H1 (cell line): ENCODE data around the gene ZBP1. TPM values are rescaled to one million over a fixed set of nuclear protein-coding genes. Genes with fewer than 3 reads are reported as not detected.

Experiments used
- ASH2L ChIP-seq: fragments of 200-600, 300-600 bp; sonication (generic); IDR thresholded peaks from one replicate; pipeline ENCODE4 v1.7.1; 2017; ENCODE audit warnings: low read length
- EP300 ChIP-seq, 2 experiments: IDR thresholded peaks; 1 replicate in 1 of 2; 2 replicates in 1 of 2; pipeline ENCODE4 v1.6.1; 2011 to 2012; ENCODE audit warnings: low read depth in 2 of 2, low read length in 2 of 2, mild to moderate bottlenecking in 2 of 2, borderline replicate concordance in 1 of 2, inconsistent platforms in 1 of 2, moderate library complexity in 1 of 2
- GABPA ChIP-seq: IDR thresholded peaks from 2 replicates; pipeline ENCODE4 v1.6.1; 2011; ENCODE audit warnings: mild to moderate bottlenecking, low read length, moderate library complexity, borderline replicate concordance; ENCODE audit not compliant: insufficient read depth
- GTF2F1 ChIP-seq: IDR thresholded peaks from 2 replicates; pipeline ENCODE4 v1.6.1; 2012; ENCODE audit warnings: low read depth, low read length, improper control_type of control experiment, borderline replicate concordance
- PHF8 ChIP-seq: fragments of 200-600 bp; sonication (generic); conservative IDR thresholded peaks from 2 replicates; pipeline ENCODE4 v1.7.1; 2012; ENCODE audit warnings: low read depth, mild to moderate bottlenecking, inconsistent platforms, low read length, moderate library complexity
- SP2 ChIP-seq: IDR thresholded peaks from 2 replicates; pipeline ENCODE4 v1.6.1; 2012; ENCODE audit warnings: mild to moderate bottlenecking, low read length, inconsistent platforms
- TAF7 ChIP-seq: optimal IDR thresholded peaks from 2 replicates; pipeline ENCODE3; 2011; ENCODE audit warnings: low read depth, mild to moderate bottlenecking, inconsistent platforms, low read length, moderate library complexity, borderline replicate concordance
- polyA plus RNA-seq, 7 experiments: library from polyadenylated mRNA; depleted of rRNA in 3 of 7; stranded (reverse) in 5 of 7; unstranded in 2 of 7; fragments of >200 nt in 5 of 7; fragments of 200-250 nt in 2 of 7; gene quantifications; 1 replicate in 5 of 7; 2 replicates in 1 of 7; 4 replicates in 1 of 7; pipeline versions ENCODE4 v1.2.1 to v1.2.3, GENCODE V29; 2011 to 2013; ENCODE audit warnings: missing spikeins in 2 of 7, mixed read lengths in 2 of 7
- total RNA-seq: library from RNA; stranded (reverse); fragmentation: NEBNext Ultra II Directional; extraction: Animal tissue kit (Norgen Biotek cat#: 25700); gene quantifications from 2 replicates; pipeline ENCODE4 v1.2.1, GENCODE V29; 2021
- TF ChIP-seq, protein P1 (sequence below): fragments of 300-600 bp; sonication (generic); IDR thresholded peaks from 2 replicates; pipeline ENCODE4 v1.7.1; 2012; ENCODE audit warnings: low read length, moderate library complexity, mild to moderate bottlenecking, inconsistent platforms; ENCODE audit not compliant: insufficient replicate concordance

The ZBP1 gene
- total and polyA plus RNA-seq, 2 of the 8 experiments (the other 6 are each of a cell fraction or from before 2014, with no cell fraction given), result not detected

DNA sequence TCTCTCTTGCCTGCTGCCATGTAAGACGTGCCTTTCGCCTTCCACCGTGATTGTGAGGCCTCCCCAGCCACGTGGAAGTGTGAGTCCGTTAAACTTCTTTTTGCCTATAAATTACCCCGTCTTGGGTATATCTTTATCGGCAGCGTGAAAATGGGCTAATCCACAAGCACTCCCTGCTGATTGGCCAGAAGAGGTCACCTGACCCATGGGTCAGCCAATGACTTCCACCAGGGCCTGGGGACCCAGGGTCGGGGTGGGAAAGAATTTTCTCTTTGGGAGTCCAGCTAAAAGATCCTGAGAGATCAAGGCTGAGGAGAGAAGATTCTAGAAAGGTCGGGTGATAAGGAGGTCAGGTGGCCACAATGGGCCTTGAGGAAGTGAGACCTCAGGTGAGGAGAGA, 17.1 kb downstream of the ZBP1 start (continued):
- TF ChIP-seq, protein P1, sequence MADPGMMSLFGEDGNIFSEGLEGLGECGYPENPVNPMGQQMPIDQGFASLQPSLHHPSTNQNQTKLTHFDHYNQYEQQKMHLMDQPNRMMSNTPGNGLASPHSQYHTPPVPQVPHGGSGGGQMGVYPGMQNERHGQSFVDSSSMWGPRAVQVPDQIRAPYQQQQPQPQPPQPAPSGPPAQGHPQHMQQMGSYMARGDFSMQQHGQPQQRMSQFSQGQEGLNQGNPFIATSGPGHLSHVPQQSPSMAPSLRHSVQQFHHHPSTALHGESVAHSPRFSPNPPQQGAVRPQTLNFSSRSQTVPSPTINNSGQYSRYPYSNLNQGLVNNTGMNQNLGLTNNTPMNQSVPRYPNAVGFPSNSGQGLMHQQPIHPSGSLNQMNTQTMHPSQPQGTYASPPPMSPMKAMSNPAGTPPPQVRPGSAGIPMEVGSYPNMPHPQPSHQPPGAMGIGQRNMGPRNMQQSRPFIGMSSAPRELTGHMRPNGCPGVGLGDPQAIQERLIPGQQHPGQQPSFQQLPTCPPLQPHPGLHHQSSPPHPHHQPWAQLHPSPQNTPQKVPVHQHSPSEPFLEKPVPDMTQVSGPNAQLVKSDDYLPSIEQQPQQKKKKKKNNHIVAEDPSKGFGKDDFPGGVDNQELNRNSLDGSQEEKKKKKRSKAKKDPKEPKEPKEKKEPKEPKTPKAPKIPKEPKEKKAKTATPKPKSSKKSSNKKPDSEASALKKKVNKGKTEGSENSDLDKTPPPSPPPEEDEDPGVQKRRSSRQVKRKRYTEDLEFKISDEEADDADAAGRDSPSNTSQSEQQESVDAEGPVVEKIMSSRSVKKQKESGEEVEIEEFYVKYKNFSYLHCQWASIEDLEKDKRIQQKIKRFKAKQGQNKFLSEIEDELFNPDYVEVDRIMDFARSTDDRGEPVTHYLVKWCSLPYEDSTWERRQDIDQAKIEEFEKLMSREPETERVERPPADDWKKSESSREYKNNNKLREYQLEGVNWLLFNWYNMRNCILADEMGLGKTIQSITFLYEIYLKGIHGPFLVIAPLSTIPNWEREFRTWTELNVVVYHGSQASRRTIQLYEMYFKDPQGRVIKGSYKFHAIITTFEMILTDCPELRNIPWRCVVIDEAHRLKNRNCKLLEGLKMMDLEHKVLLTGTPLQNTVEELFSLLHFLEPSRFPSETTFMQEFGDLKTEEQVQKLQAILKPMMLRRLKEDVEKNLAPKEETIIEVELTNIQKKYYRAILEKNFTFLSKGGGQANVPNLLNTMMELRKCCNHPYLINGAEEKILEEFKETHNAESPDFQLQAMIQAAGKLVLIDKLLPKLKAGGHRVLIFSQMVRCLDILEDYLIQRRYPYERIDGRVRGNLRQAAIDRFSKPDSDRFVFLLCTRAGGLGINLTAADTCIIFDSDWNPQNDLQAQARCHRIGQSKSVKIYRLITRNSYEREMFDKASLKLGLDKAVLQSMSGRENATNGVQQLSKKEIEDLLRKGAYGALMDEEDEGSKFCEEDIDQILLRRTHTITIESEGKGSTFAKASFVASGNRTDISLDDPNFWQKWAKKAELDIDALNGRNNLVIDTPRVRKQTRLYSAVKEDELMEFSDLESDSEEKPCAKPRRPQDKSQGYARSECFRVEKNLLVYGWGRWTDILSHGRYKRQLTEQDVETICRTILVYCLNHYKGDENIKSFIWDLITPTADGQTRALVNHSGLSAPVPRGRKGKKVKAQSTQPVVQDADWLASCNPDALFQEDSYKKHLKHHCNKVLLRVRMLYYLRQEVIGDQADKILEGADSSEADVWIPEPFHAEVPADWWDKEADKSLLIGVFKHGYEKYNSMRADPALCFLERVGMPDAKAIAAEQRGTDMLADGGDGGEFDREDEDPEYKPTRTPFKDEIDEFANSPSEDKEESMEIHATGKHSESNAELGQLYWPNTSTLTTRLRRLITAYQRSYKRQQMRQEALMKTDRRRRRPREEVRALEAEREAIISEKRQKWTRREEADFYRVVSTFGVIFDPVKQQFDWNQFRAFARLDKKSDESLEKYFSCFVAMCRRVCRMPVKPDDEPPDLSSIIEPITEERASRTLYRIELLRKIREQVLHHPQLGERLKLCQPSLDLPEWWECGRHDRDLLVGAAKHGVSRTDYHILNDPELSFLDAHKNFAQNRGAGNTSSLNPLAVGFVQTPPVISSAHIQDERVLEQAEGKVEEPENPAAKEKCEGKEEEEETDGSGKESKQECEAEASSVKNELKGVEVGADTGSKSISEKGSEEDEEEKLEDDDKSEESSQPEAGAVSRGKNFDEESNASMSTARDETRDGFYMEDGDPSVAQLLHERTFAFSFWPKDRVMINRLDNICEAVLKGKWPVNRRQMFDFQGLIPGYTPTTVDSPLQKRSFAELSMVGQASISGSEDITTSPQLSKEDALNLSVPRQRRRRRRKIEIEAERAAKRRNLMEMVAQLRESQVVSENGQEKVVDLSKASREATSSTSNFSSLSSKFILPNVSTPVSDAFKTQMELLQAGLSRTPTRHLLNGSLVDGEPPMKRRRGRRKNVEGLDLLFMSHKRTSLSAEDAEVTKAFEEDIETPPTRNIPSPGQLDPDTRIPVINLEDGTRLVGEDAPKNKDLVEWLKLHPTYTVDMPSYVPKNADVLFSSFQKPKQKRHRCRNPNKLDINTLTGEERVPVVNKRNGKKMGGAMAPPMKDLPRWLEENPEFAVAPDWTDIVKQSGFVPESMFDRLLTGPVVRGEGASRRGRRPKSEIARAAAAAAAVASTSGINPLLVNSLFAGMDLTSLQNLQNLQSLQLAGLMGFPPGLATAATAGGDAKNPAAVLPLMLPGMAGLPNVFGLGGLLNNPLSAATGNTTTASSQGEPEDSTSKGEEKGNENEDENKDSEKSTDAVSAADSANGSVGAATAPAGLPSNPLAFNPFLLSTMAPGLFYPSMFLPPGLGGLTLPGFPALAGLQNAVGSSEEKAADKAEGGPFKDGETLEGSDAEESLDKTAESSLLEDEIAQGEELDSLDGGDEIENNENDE, result no peak
- TF ChIP-seq GABPA, result no peak
- TF ChIP-seq ASH2L, result no peak
- TF ChIP-seq GTF2F1, result no peak
- no peak for TF ChIP-seq PHF8
- no peak for TF ChIP-seq SP2
- no peak for TF ChIP-seq EP300 (IDR thresholded peaks at IDR 0.05; ENCODE audit: borderline replicate concordance in 1 of 2, low read depth in 2 of 2, low read length in 2 of 2)
- no peak for TF ChIP-seq TAF7
